IMR-90 (cell line): ENCODE data around the gene ATP13A2. TPM values are rescaled to one million over a fixed set of nuclear protein-coding genes. Genes with fewer than 3 reads are reported as not detected.

Experiments used
- ATAC-seq: fragments of 200-7000 bp; cut with Tn5 transposase; 2 replicates; pipeline ENCODE4 v1.9.1; 2020; ENCODE audit warnings: low read depth, mild to moderate bottlenecking, moderate library complexity
- BruUV-seq: library from RNA; stranded (reverse); fragments of 400-500 nt; replicated peaks from 2 replicates; lab custom pipeline; 2021; lab: Mats Ljungman, UMichigan
- CTCF ChIA-PET: fragments of 300-600 bp; formaldehyde crosslinking; extraction: SDS; loops from one replicate; lab custom pipeline; 2021; ENCODE audit warnings: antibody characterized with exemption; lab: Yijun Ruan, JAX
- POLR2A ChIA-PET: fragments of 300-600 bp; sonication (Branson Sonifier 250); formaldehyde crosslinking; loops from one replicate; lab custom pipeline; 2022; ENCODE audit warnings: antibody characterized with exemption; ENCODE audit not compliant: unreplicated experiment; lab: Charles Lee
- DNase-seq: peaks from one replicate; pipeline ENCODE4 v3.0.0; 2013
- H2AFZ ChIP-seq: replicated peaks from 2 replicates; pipeline ENCODE3; 2013; ENCODE audit warnings: low read length, mild to moderate bottlenecking; ENCODE audit not compliant: poor library complexity
- H2AK5ac ChIP-seq: 2 replicates; pipeline ENCODE4 v1.6.1; 2013; ENCODE audit warnings: low read depth, low read length, inconsistent platforms
- H2AK9ac ChIP-seq: replicated peaks from 2 replicates; pipeline ENCODE3; 2013; ENCODE audit warnings: mild to moderate bottlenecking, low read depth, low read length, moderate library complexity; ENCODE audit not compliant: poor library complexity
- H2BK120ac ChIP-seq: 2 replicates; pipeline ENCODE4 v1.6.1; 2013; ENCODE audit warnings: low read depth, low read length, inconsistent platforms
- H2BK15ac ChIP-seq: 3 replicates; pipeline ENCODE4 v1.6.1; 2013; ENCODE audit warnings: low read depth, low read length, inconsistent platforms
- H2BK20ac ChIP-seq: 2 replicates; pipeline ENCODE4 v1.6.1; 2013; ENCODE audit warnings: low read depth, mild to moderate bottlenecking, inconsistent platforms, low read length, moderate library complexity
- H2BK5ac ChIP-seq: 2 replicates; pipeline ENCODE4 v1.6.1; 2013; ENCODE audit warnings: mild to moderate bottlenecking, low read depth, low read length, inconsistent platforms; ENCODE audit not compliant: poor library complexity, severe bottlenecking
- H3K14ac ChIP-seq: replicated peaks from 2 replicates; pipeline ENCODE4 v1.6.1; 2013; ENCODE audit warnings: low read depth, low read length, inconsistent platforms
- H3K18ac ChIP-seq: 2 replicates; pipeline ENCODE4 v1.6.1; 2013; ENCODE audit warnings: low read depth, low read length, control low read depth
- H3K23ac ChIP-seq: 2 replicates; pipeline ENCODE4 v1.6.1; 2013; ENCODE audit warnings: low read depth, low read length, inconsistent platforms
- H3K27ac ChIP-seq: 2 replicates; pipeline ENCODE4 v1.5.1; 2013; ENCODE audit warnings: mild to moderate bottlenecking, control low read depth, low read length; ENCODE audit not compliant: insufficient read depth
- H3K27me3 ChIP-seq: 2 replicates; pipeline ENCODE4 v1.6.1; 2013; ENCODE audit warnings: low read length; ENCODE audit not compliant: control insufficient read depth, insufficient read depth
- H3K36me3 ChIP-seq: 2 replicates; pipeline ENCODE4 v1.6.1; 2013; ENCODE audit warnings: low read length, mixed read lengths; ENCODE audit not compliant: control insufficient read depth, insufficient read depth
- H3K4ac ChIP-seq: 2 replicates; pipeline ENCODE4 v1.6.1; 2013; ENCODE audit warnings: low read depth, low read length, inconsistent platforms
- H3K4me1 ChIP-seq: 2 replicates; pipeline ENCODE4 v1.6.1; 2013; ENCODE audit warnings: low read length, mixed read lengths; ENCODE audit not compliant: control insufficient read depth, insufficient read depth
- H3K4me2 ChIP-seq: 2 replicates; pipeline ENCODE4 v1.6.1; 2013; ENCODE audit warnings: low read depth, mild to moderate bottlenecking, control low read depth, low read length, moderate library complexity
- H3K4me3 ChIP-seq: 2 replicates; pipeline ENCODE4 v1.5.1; 2013; ENCODE audit warnings: low read depth, mild to moderate bottlenecking, control low read depth, low read length, moderate library complexity; ENCODE audit not compliant: insufficient read depth
- H3K56ac ChIP-seq: 2 replicates; pipeline ENCODE4 v1.6.1; 2013; ENCODE audit warnings: low read length, inconsistent platforms; ENCODE audit not compliant: insufficient read depth; ENCODE audit errors: extremely low read depth
- H3K79me1 ChIP-seq, 2 experiments: 2 replicates each; pipeline ENCODE4 v1.6.1; 2013; ENCODE audit warnings: low read length in 2 of 2, inconsistent platforms in 1 of 2, low read depth in 1 of 2
- H3K9ac ChIP-seq: 2 replicates; pipeline ENCODE4 v1.6.1; 2013; ENCODE audit warnings: low read depth, low read length, control low read depth
- H3K9me1 ChIP-seq: 2 replicates; pipeline ENCODE4 v1.6.1; 2013; ENCODE audit warnings: low read length, inconsistent platforms; ENCODE audit not compliant: insufficient read depth
- H3K9me3 ChIP-seq: 2 replicates; pipeline ENCODE4 v1.6.1; 2013; ENCODE audit warnings: low read length; ENCODE audit not compliant: control insufficient read depth, insufficient read depth
- H4K20me1 ChIP-seq: 2 replicates; pipeline ENCODE4 v1.6.1; 2013; ENCODE audit warnings: low read length, inconsistent platforms; ENCODE audit not compliant: insufficient read depth
- H4K5ac ChIP-seq: 2 replicates; pipeline ENCODE4 v1.6.1; 2013; ENCODE audit warnings: mild to moderate bottlenecking, low read depth, low read length, control low read depth
- H4K8ac ChIP-seq, 2 experiments: 2 replicates each; pipeline ENCODE4 v1.6.1; 2013; ENCODE audit warnings: low read depth in 2 of 2, low read length in 2 of 2, control low read depth in 1 of 2, inconsistent platforms in 1 of 2
- H4K91ac ChIP-seq: 2 replicates; pipeline ENCODE4 v1.6.1; 2013; ENCODE audit warnings: low read depth, low read length, inconsistent platforms; ENCODE audit not compliant: insufficient read depth
- CEBPB ChIP-seq: IDR thresholded peaks from 2 replicates; pipeline ENCODE4 v1.6.1; 2012; ENCODE audit warnings: low read depth, low read length, improper control_type of control experiment
- CHD1 ChIP-seq: IDR thresholded peaks from 2 replicates; pipeline ENCODE4 v1.6.1; 2012; ENCODE audit warnings: low read depth, low read length, improper control_type of control experiment
- MAZ ChIP-seq: IDR thresholded peaks from 2 replicates; pipeline ENCODE4 v1.6.1; 2012; ENCODE audit warnings: low read depth, mild to moderate bottlenecking, low read length, improper control_type of control experiment, moderate library complexity, borderline replicate concordance
- MXI1 ChIP-seq: IDR thresholded peaks from 2 replicates; pipeline ENCODE4 v1.6.1; 2012; ENCODE audit warnings: low read depth, mild to moderate bottlenecking, low read length, moderate library complexity, borderline replicate concordance
- POLR2A ChIP-seq: IDR thresholded peaks from 2 replicates; pipeline ENCODE4 v1.6.1; 2012; ENCODE audit warnings: mild to moderate bottlenecking, low read depth, low read length
- RCOR1 ChIP-seq: IDR thresholded peaks from 2 replicates; pipeline ENCODE4 v1.6.1; 2012; ENCODE audit warnings: mild to moderate bottlenecking, low read length, improper control_type of control experiment; ENCODE audit not compliant: insufficient replicate concordance
- RFX5 ChIP-seq: IDR thresholded peaks from 2 replicates; pipeline ENCODE4 v1.8.0; 2012; ENCODE audit warnings: low read depth, mild to moderate bottlenecking, low read length, moderate library complexity
- WGBS, 2 experiments: methylation state at CpG; one replicate each; pipeline versions ENCODE4 v1.1.5 to v1.1.7; 2013; ENCODE audit warnings: missing lambda C conversion rate in 2 of 2; ENCODE audit not compliant: insufficient read length in 1 of 2; ENCODE audit errors: extremely low coverage in 2 of 2; 5-methylcytosine and 5-hydroxymethylcytosine counted together
- dilution Hi-C: fragments of 300-500 bp; cut with HindIII; formaldehyde crosslinking; loops from one replicate; pipeline ENCODE4 v1.14.3; 2018; ENCODE audit warnings: low sequenced_read_pairs; ENCODE audit not compliant: unreplicated experiment
- in situ Hi-C: fragments of 300-500 bp; cut with MboI; formaldehyde crosslinking; loops from 3 replicates; pipeline ENCODE4 v1.14.3; 2019; ENCODE audit warnings: low sequenced_read_pairs, inconsistent platforms, mixed read lengths
- intact Hi-C: fragments of 100-400 bp; cut with micrococcal nuclease; formaldehyde crosslinking; loops from 2 replicates; pipeline ENCODE4 v1.10.0; 2022
- polyA plus RNA-seq, 3 experiments: library from polyadenylated mRNA; depleted of rRNA; stranded (reverse); fragments of >200 nt; gene quantifications; 2 replicates each; pipeline ENCODE4 v1.2.3, GENCODE V29; 2012; ENCODE audit warnings: low replicate concordance in 1 of 3
- total RNA-seq: library from RNA; depleted of rRNA; stranded (reverse); fragments of >200 nt; gene quantifications from 2 replicates; pipeline ENCODE4 v1.2.3, GENCODE V29; 2012
- TF ChIP-seq, protein P1 (sequence below): fragments of 150-350 bp; IDR thresholded peaks from 2 replicates; pipeline ENCODE4 v1.6.1; 2016; ENCODE audit warnings: low read depth, mild to moderate bottlenecking, low read length, moderate library complexity, borderline replicate concordance
- TF ChIP-seq, protein P2 (sequence below): conservative IDR thresholded peaks from 2 replicates; pipeline ENCODE4 v1.5.1; 2012; ENCODE audit warnings: mild to moderate bottlenecking, low read depth, low read length, improper control_type of control experiment
- TF ChIP-seq, protein P3 (sequence below): fragments of 150-350 bp; IDR thresholded peaks from 2 replicates; pipeline ENCODE4 v1.6.1; 2017; ENCODE audit warnings: mild to moderate bottlenecking, antibody characterized with exemption, low read length, low read depth

The ATP13A2 gene
- total and polyA plus RNA-seq, 2 of the 4 experiments (the other 2 are of a cell fraction) = 5.7 to 18.9 TPM

DNA sequence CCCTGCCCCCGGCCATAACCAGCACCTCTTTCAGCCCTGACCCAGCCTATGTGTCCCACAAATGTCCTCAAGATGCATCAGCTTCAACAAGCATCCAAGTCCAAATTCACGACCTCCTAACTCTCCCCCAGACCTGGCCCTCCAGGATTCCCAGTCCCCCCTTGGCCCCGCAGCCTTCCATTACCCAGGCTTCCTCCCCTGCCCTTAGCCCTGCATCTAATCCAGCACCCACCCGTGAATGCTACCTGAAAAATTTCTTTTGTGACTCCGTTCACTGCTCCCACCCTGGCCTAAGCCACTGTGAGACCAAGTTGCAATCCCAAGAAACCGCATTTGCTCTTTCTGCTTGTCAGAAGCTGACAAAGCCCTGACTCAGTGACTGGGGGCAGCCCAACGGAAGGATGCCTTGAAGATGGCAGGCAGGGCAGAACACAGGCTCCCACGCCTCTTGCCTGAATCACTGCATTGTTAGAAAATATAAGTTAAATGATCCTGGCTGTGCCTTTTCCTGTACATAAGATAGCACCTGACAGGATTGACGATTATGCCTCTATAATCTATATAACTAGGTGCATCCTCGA, 30.4 kb downstream of the ATP13A2 start (continued):
- TF ChIP-seq MXI1 (no peak), CHD1 (no peak)

DNA sequence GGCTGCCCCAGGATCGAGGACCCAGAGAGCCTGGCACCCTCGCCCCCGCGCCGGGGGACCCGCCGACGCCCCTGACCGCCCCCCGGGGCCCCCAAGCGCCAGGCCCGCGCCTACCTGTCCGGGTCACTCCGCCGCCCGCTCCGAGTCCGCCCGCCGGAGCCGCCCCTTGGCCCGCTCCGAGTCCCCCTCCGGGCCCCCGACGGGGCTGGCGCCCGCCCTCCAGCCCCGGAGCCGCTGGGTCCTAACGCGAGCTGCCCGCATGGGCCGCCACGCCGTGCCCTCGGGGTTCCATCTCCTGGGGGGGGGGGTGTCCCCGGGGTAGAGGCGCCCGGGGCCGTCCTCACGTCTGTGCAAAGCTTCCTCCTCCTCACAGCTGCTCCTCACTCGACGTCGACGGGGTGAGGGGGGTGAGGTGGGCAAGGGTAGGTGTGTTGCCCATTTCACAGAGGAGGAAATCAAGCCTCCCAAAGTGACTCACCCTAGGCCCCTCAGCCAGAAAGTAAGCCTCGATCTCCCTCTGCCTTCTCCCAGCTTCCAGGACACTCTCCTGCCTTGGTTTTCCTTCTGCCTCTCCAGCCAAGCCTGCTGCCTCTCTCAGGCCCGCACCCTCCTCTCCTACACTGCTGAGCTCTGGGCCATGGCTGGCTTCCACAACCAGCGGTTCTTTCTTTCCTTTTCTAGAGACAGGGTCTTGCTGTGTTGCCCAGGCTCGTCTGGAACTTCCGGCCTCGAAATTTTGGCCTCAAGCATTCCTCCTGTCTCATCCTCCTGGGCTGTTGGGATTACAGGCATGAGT, 31.1 kb downstream of the ATP13A2 start, which contains the start of gene MFAP2:
Gene MFAP2 (minus strand): TSS at position 148 of the 796 bp plus-strand sequence. CDS start 2,347 bp downstream, outside the sequence.
- no TSS peak for BruUV-seq
- Histone ChIP-seq H2AFZ (peak within 1 kb of the TSS; percentile 72), H3K27ac (no peak within 1 kb of the TSS), H2BK120ac (peak within 1 kb of the TSS; percentile 7), H3K79me1 (no peaks in the 10 kb centered on the region; a peak in 1 of 4 replicates), H3K27me3 (no peaks in the 10 kb centered on the region), H3K56ac (no peak within 1 kb of the TSS), H3K14ac (peak within 1 kb of the TSS; percentile 23), H2BK15ac (peak within 1 kb of the TSS; percentile 15; the same call in 1 of the 3 replicates), H4K91ac (no peak within 1 kb of the TSS), H3K18ac (no peak within 1 kb of the TSS), H2BK20ac (peak within 1 kb of the TSS; percentile 50), H3K4me1 (peaks cover 9% of the 10 kb centered on the region; the same call in 1 of the 2 replicates), H3K23ac (peak within 1 kb of the TSS; percentile 6; the same call in 1 of the 2 replicates), H2AK9ac (peak within 1 kb of the TSS; percentile 49), H3K4me3 (peak within 1 kb of the TSS; percentile 45), H4K20me1 (peaks cover 3% of the 10 kb centered on the region; the same call in 1 of the 2 replicates), H3K4me2 (peak within 1 kb of the TSS; percentile 36; the same call in 1 of the 2 replicates), H4K5ac (no peak within 1 kb of the TSS), H2AK5ac (peak within 1 kb of the TSS; percentile 56; the same call in 1 of the 2 replicates), H3K9ac (no peak within 1 kb of the TSS), H4K8ac (0 out of 4 replicates have a peak within 1 kb of the TSS, but pooled peaks of 1 of the 2 experiments have one; percentile 20), H2BK5ac (no peak within 1 kb of the TSS), H3K36me3 (no peaks in the 10 kb centered on the region), H3K4ac (peak within 1 kb of the TSS; percentile 56), H3K9me3 (no peaks in the 10 kb centered on the region), H3K9me1 (no peaks in the 10 kb centered on the region)
- dilution Hi-C loops = no loop called here
- WGBS, 2 experiments = 37% methylated on average over 11 of the region's 53 CpGs; no CpG with 5 or more reads in 1 of the 2 experiments
- DNase-seq (no peak), ATAC-seq (0 out of 2 replicates have a peak, but pooled peaks have one; percentile 19)
- CTCF ChIA-PET = interaction anchor here (1.3 kb wide), 1 partner anchor 65 kb away, joined by 4 read pairs; no protein-coding TSS in a partner anchor
- POLR2A ChIA-PET = no interaction called here
- in situ Hi-C loops = no loop called here
- intact Hi-C loops = no loop called here
- TF ChIP-seq RCOR1 (no peak), MAZ (no peak), RFX5 (no peak), MXI1 (no peak), CEBPB (no peak), POLR2A (no peak)
- TF ChIP-seq, protein P1, sequence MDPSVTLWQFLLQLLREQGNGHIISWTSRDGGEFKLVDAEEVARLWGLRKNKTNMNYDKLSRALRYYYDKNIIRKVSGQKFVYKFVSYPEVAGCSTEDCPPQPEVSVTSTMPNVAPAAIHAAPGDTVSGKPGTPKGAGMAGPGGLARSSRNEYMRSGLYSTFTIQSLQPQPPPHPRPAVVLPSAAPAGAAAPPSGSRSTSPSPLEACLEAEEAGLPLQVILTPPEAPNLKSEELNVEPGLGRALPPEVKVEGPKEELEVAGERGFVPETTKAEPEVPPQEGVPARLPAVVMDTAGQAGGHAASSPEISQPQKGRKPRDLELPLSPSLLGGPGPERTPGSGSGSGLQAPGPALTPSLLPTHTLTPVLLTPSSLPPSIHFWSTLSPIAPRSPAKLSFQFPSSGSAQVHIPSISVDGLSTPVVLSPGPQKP = no peak
- TF ChIP-seq, protein P2, sequence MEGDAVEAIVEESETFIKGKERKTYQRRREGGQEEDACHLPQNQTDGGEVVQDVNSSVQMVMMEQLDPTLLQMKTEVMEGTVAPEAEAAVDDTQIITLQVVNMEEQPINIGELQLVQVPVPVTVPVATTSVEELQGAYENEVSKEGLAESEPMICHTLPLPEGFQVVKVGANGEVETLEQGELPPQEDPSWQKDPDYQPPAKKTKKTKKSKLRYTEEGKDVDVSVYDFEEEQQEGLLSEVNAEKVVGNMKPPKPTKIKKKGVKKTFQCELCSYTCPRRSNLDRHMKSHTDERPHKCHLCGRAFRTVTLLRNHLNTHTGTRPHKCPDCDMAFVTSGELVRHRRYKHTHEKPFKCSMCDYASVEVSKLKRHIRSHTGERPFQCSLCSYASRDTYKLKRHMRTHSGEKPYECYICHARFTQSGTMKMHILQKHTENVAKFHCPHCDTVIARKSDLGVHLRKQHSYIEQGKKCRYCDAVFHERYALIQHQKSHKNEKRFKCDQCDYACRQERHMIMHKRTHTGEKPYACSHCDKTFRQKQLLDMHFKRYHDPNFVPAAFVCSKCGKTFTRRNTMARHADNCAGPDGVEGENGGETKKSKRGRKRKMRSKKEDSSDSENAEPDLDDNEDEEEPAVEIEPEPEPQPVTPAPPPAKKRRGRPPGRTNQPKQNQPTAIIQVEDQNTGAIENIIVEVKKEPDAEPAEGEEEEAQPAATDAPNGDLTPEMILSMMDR = no peak
- TF ChIP-seq, protein P3, sequence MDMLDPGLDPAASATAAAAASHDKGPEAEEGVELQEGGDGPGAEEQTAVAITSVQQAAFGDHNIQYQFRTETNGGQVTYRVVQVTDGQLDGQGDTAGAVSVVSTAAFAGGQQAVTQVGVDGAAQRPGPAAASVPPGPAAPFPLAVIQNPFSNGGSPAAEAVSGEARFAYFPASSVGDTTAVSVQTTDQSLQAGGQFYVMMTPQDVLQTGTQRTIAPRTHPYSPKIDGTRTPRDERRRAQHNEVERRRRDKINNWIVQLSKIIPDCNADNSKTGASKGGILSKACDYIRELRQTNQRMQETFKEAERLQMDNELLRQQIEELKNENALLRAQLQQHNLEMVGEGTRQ = no peak
